Measurements from ENCODE around the gene VPS4B.

DNA sequence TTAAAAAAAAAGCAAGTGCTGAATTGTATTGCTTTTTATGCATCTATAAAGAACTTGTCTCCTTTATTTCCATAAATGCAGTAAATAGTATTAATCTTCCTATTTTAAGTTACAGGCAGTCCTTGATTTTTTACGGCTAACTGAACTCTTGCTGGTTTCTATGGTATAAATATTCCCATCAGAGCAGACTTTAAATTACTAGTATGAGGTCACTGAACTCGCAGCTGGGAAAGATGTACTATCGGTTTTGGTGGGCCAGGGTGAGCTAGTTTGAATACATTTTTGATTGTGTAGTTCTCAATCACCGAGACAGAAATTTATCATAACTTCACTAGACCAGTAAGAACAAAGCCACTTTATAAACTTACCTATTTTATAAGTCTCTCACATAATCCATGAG is 34.4 kb downstream of the VPS4B start:
- TF ChIP-seq, protein P1, sequence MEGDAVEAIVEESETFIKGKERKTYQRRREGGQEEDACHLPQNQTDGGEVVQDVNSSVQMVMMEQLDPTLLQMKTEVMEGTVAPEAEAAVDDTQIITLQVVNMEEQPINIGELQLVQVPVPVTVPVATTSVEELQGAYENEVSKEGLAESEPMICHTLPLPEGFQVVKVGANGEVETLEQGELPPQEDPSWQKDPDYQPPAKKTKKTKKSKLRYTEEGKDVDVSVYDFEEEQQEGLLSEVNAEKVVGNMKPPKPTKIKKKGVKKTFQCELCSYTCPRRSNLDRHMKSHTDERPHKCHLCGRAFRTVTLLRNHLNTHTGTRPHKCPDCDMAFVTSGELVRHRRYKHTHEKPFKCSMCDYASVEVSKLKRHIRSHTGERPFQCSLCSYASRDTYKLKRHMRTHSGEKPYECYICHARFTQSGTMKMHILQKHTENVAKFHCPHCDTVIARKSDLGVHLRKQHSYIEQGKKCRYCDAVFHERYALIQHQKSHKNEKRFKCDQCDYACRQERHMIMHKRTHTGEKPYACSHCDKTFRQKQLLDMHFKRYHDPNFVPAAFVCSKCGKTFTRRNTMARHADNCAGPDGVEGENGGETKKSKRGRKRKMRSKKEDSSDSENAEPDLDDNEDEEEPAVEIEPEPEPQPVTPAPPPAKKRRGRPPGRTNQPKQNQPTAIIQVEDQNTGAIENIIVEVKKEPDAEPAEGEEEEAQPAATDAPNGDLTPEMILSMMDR (IDR thresholded peaks at IDR 0.05), result no peak
- TF ChIP-seq EP300 (IDR thresholded peaks at IDR 0.05) (no peak), POLR2A (IDR thresholded peaks at IDR 0.05; ENCODE audit: low read depth) (no peak), POLR2AphosphoS5 (IDR thresholded peaks at IDR 0.05) (no peak)

Data from esophagus muscularis mucosa (tissue), 4 donors.